Ectodermal cell (in vitro differentiated cells): ENCODE measurements around the gene LRRC45.

Experiments used
- H3K27ac ChIP-seq: 2 replicates; pipeline ENCODE4 v1.7.0; 2013; ENCODE audit warnings: mild to moderate bottlenecking, low read depth, low read length; ENCODE audit not compliant: insufficient read depth, poor library complexity, severe bottlenecking
- H3K27me3 ChIP-seq: 2 replicates; pipeline ENCODE4 v1.7.0; 2013; ENCODE audit warnings: mild to moderate bottlenecking, low read length; ENCODE audit not compliant: insufficient read depth, control insufficient read depth, poor library complexity, severe bottlenecking
- H3K36me3 ChIP-seq: one replicate; pipeline ENCODE4 v1.7.0; 2013; ENCODE audit warnings: low read length; ENCODE audit not compliant: control insufficient read depth, insufficient read depth
- H3K4me1 ChIP-seq: one replicate; pipeline ENCODE4 v1.7.0; 2013; ENCODE audit warnings: low read length; ENCODE audit not compliant: control insufficient read depth, insufficient read depth
- H3K4me3 ChIP-seq: 2 replicates; pipeline ENCODE4 v1.7.0; 2013; ENCODE audit warnings: low read depth, low read length, control low read depth; ENCODE audit not compliant: insufficient read depth
- H3K9me3 ChIP-seq: 2 replicates; pipeline ENCODE4 v1.7.0; 2013; ENCODE audit warnings: mild to moderate bottlenecking, low read length, moderate library complexity; ENCODE audit not compliant: control insufficient read depth
- WGBS, 2 experiments: methylation state at CpG; one replicate each; pipeline ENCODE4 v1.1.7; 2013; ENCODE audit warnings: missing lambda C conversion rate in 2 of 2; 5-methylcytosine and 5-hydroxymethylcytosine counted together

Gene LRRC45

DNA sequence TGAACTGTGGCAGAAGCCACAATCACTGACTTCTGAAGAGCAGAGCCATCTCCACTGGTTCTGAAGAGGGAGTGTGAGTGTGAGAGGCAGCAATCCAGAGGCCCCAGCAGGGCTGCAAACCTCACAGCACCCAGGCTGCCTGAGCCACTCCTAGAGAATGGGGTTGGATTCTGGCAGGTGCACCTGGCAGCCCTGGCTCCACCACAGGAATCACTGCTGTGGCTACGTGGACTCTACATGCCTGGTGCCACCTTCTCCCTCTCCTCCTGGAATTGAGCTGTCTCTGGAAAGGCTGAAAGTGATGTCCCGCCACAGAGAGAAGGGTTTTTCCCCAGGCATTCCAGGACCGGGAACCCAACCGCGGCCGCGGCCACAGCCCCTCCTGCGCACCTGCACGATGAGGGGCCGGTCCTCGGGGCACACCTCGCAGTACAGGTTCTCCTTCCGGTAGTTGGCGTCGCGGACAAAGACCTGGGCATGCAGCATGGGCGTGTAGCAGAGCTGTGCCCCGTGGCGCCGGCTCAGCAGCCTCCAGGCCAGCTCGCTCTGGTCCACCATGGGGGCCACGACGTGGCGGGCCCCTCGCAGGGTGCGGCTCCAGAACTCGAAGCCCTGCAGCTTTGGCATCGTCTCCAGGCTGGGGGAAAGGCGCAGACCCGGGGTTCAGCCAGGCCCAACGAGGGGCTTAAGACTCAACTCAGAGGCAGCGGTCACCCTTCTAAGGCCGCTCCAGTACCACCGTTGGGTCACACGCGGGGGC, 41.5 kb downstream of the LRRC45 start:
- peak overlapping the region; percentile 89 for H3K4me3 ChIP-seq
- H3K4me1 ChIP-seq: peaks cover 5% of the 10 kb centered on the region
- H3K9me3 ChIP-seq: no peaks in the 10 kb centered on the region
- H3K27me3 ChIP-seq: no peaks in the 10 kb centered on the region
- H3K27ac ChIP-seq: no peak overlapping the region
- WGBS, 2 experiments: 66 to 67% methylated on average over 36 of the region's 36 CpGs
- peaks cover 6% of the 10 kb centered on the region for H3K36me3 ChIP-seq

DNA sequence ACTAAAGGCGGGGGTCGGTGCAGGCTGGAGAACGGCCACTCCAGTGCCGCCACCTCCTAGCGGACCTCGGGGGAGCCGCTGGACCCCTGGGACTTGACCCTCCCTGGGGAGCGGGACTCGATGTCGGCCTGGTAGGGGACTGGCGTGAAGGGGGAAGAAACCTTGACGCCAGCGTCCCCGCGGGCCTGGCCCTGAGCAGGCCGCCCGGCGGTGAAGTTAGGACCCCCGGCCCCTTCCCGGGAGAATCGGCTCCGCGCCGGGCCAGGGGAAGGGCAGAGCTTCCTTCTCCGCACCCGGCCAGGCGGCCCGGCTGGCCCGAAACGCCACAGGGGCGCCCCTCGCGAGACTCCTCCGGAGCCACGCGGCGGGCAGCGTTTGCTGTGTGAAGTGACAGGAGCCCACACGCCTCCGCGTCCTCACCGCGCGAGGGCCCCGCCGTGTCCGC, 42.1 kb downstream of the LRRC45 start:
- WGBS, 2 experiments: 2% methylated on average over 47 of the region's 47 CpGs
- Histone ChIP-seq H3K27ac (no peak overlapping the region), H3K27me3 (no peaks in the 10 kb centered on the region), H3K4me3 (peak overlapping the region; percentile 89), H3K4me1 (peaks cover 5% of the 10 kb centered on the region), H3K36me3 (peaks cover 6% of the 10 kb centered on the region), H3K9me3 (no peaks in the 10 kb centered on the region)

- Histone ChIP-seq H3K9me3 (no peaks in the 10 kb centered on the region), H3K4me3 (peak within 1 kb of the TSS; percentile 89), H3K4me1 (peaks cover 5% of the 10 kb centered on the region), H3K27ac (no peak within 1 kb of the TSS), H3K36me3 (peaks cover 4% of the 10 kb centered on the region), H3K27me3 (no peaks in the 10 kb centered on the region)
- WGBS, 2 experiments: 13 to 15% methylated on average over 88 of the region's 88 CpGs
These were observed 42.7 kb downstream of the LRRC45 start, which contains the start of gene DUS1L for GRCh38 chr17:82065638-82066303. Gene DUS1L, minus strand, starts transcription at chr17:82065804. Its CDS starts 745 bp downstream, at chr17:82065059.

DNA sequence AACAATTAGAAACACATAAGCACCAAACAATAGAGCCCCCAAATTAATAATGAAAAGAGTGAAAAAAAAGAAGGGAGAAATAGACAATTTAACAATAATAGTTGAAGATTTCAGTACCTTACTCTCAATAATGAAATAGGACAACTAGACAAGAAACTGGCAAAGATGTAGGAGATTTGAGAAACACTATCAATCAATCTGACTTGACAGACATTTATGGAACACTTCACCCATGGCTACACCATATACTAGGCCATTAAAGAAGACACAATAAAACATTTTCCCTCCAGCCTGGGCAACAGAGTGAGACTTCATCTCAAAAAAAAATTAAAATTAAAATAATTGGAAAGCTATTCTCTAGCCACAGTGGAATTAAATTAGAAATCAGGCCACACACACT, 47.5 kb downstream of the LRRC45 start:
- H3K9me3 ChIP-seq: no peaks in the 10 kb centered on the region
- no peaks in the 10 kb centered on the region for H3K4me1 ChIP-seq
- H3K27ac ChIP-seq: no peak overlapping the region
- H3K27me3 ChIP-seq: peaks cover 11% of the 10 kb centered on the region
- H3K4me3 ChIP-seq: no peak overlapping the region
- H3K36me3 ChIP-seq: no peaks in the 10 kb centered on the region

DNA sequence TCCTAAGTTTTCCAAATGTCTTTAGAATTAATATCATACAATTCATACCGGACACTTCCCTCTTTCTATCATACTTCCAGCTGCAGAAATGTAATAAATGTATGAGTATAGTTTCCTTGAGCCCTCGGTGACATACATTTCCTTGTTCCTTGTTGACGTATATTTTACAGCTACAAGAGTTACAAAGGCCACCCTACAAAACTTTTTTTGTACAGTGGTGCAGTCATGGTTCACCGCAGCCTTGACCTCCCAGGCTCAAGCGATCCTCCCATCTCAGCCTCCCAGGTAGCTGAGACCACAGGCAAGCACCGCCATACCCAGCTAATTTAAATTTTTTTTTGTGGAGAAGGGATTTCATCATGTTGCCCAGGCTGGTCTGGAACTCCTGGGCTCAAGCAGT, 49.7 kb downstream of the LRRC45 start:
- WGBS, 2 experiments: 88 to 94% methylated on average over 5 to 6 of the region's 6 CpGs
- H3K27ac ChIP-seq: no peak overlapping the region
- H3K4me3 ChIP-seq: no peak overlapping the region
- peaks cover 11% of the 10 kb centered on the region for H3K27me3 ChIP-seq
- no peaks in the 10 kb centered on the region for H3K9me3 ChIP-seq
- no peaks in the 10 kb centered on the region for H3K36me3 ChIP-seq
- no peaks in the 10 kb centered on the region for H3K4me1 ChIP-seq

DNA sequence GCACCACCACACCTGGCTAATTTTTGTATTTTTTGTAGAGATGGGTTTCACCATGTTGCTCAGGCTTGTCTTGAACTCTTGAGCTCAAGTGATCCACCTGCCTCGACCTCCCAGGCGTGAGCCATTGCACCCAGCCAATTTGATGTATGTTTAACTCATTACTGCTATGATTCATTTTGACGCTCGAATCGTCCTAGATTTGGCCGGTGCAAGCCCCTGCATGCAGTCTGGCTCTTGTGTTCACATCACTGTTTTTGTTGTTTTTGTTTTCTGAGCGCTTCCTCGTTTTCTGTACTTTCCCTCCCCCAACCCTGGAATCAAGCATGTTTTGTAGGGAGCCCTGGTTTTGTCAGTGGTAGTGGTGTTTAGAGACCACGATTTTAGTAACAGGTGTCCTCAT, 50.3 kb downstream of the LRRC45 start:
- Histone ChIP-seq H3K9me3 (no peaks in the 10 kb centered on the region), H3K27ac (no peak overlapping the region), H3K4me1 (no peaks in the 10 kb centered on the region), H3K4me3 (no peak overlapping the region), H3K36me3 (no peaks in the 10 kb centered on the region), H3K27me3 (peaks cover 11% of the 10 kb centered on the region)
- WGBS, 2 experiments: 90 to 91% methylated on average over 9 of the region's 9 CpGs

DNA sequence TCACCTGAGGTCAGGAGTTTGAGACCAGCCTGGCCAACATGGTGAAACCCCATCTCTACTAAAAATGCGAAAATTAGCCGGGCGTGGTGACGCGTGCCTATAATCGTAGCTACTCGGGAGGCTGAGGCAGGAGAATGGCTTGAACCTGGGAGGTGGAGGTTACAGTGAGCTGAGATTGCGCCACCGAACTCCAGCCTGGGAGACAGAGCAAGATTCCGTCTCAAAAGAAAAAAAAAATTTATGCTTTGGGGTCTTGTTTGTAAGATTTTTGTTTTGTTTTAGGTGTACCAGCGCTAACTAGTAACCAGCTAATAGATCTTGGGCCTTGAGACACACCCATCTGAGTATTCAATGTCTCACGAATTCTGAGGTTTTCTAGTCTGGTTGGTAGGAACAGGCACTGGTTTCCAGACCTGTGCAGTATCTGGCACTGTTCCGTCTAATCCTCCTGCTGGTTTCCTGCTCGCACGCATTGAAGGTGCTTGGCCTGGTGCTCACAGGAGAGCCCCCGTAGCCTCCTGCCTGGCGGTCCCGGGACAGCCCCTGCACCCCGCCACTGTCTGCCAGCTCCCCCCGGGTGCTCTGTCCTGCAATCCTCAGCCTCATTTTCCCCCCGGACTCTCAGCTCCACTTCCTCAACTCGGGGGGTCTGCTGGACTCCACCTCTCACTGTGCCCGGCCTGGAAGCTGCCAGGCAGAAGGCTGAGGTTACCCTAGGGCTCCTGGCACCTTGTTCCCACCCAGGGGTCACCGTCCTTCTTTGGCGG, 53.1 kb downstream of the LRRC45 start:
- H3K9me3 ChIP-seq: no peaks in the 10 kb centered on the region
- H3K36me3 ChIP-seq: peaks cover 15% of the 10 kb centered on the region
- H3K27me3 ChIP-seq: peaks cover 11% of the 10 kb centered on the region
- 91 to 92% methylated on average over 25 of the region's 25 CpGs for WGBS, 2 experiments
- peak overlapping the region; percentile 44 for H3K27ac ChIP-seq
- H3K4me3 ChIP-seq: no peak overlapping the region
- H3K4me1 ChIP-seq: no peaks in the 10 kb centered on the region

DNA sequence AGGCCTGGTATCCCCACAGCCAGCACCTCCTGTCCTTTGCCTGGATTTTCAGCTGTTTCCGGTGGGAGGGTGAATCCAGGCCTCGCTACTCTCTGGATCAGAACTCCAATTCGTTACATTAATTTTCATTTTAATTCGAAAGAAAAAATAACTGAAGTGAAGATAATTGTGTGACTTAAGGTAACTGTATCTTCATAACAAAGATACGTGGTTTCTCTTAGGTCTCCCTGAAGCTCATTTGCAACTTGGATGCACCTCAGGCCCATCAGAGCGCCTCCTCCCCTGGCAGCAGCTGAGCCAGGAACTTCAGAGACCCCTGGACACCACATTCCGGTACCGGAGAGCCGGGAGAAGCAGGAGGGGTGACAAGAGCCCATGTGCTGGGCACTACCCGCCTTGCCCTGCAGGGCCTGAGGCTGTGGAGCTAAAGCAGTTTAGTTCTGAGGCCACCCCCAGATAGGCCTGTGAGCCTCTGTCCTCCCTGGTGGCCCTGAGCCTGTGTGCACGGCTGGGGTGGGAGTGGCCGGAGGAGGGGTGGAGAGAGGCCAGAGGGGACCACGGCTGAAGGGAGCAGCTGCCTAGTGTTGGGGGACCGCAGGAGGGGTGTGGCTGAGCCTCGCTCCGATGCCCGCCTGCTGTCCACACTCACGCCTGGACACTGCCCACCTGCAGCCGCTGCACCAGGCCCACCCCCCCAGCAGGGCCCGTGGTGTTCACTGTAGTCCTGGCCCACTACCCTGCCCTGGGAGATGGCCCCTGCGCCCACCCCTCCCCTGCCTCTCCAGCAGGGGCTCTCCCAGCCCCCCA, 53.9 kb downstream of the LRRC45 start:
- WGBS, 2 experiments: 86 to 88% methylated on average over 20 to 21 of the region's 21 CpGs
- Histone ChIP-seq H3K27me3 (peaks cover 9% of the 10 kb centered on the region), H3K36me3 (peaks cover 19% of the 10 kb centered on the region), H3K9me3 (no peaks in the 10 kb centered on the region), H3K4me3 (no peak overlapping the region), H3K4me1 (no peaks in the 10 kb centered on the region), H3K27ac (peak overlapping the region; percentile 44)

DNA sequence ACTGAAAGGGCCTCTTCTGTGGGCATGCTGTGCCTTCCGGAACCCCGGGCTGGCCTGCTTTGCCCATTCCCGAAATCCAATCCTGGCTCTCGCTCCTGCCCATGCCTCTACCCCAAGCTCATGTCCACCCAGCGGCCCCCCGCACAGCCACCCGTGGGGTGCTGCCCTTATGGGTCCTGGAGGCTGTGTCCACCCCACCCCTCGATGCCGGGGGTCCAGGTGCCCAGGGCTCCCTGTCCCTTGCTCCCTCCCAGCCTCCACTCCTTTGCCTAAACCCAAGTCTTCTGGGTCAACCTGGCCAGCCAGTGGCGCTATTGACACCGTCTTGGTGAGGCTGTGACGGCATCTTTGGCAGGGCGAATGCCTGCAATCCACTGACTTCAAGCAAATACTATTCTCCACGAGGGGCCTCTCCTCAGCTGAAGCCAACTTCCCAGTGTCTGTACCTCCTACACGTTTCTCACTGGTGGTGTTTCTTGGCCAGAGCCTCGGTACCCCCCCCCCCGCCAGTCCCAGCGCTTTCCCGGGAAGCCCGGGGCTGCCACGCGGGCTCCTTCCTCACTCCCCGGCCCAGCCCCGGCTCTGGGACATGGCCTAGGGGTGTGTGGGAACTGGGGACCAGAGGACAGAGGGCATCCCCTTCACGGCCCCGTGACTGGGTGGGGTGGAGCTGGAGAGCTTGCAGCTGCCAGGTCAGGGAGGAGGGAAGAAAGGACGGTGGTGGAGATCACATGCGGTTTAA, 54.7 kb downstream of the LRRC45 start:
- no peak overlapping the region for H3K27ac ChIP-seq
- WGBS, 2 experiments: 88 to 91% methylated on average over 28 of the region's 28 CpGs
- H3K9me3 ChIP-seq: no peaks in the 10 kb centered on the region
- no peak overlapping the region for H3K4me3 ChIP-seq
- H3K4me1 ChIP-seq: no peaks in the 10 kb centered on the region
- peaks cover 19% of the 10 kb centered on the region for H3K36me3 ChIP-seq
- H3K27me3 ChIP-seq: peaks cover 4% of the 10 kb centered on the region
